IMR-90 (cell line): ENCODE data around the gene PRR33.

ENCODE experiments used
- CEBPB ChIP-seq: IDR thresholded peaks from 2 replicates; pipeline ENCODE4 v1.6.1; 2012; ENCODE audit warnings: low read depth, low read length, improper control_type of control experiment
- CHD1 ChIP-seq: IDR thresholded peaks from 2 replicates; pipeline ENCODE4 v1.6.1; 2012; ENCODE audit warnings: low read depth, low read length, improper control_type of control experiment
- RFX5 ChIP-seq: IDR thresholded peaks from 2 replicates; pipeline ENCODE4 v1.8.0; 2012; ENCODE audit warnings: low read depth, mild to moderate bottlenecking, low read length, moderate library complexity

DNA sequence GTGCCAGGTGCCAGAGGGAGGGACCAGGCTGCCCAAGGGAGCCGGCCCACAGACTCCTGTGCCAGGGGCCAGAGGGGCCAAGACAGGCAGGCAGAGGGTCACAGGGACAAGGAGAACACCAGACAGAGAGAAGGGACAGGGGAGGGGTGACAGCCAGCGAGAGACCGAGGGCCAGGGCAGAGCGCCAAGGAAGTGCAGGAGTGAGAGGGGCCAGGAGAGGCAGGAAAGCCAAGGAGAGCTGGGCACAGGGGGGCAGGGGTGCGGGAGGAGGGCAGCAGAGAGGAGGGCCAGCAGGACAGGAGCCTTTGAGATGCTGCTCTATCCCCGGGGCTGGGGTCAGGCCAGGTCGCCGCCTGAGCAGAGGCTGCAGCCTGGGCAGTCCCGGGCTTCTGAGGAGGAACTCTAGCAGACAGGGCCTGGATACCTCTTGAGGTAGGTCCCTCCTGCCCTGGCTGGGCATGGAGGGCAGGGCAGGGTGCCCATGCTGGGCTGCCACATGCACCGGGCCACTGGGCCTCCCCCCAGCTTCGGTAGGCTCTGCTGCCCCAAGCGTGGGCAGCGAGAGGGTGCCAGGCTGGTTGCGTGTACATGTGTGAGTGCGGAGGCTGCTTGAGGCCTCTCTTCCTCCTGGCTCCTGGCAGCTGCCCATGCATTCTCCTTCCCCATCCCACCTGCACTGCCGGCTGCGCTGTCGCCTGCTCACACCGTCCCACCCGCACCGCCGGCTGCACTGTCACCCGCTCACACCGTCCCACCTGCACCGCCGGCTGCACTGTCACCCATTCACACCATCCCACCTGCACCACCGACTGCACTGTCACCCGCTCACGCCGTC lies 26.6 kb downstream of the PRR33 start:
- no peak for TF ChIP-seq CHD1
- no peak for TF ChIP-seq CEBPB
- TF ChIP-seq RFX5 = no peak
